ENCODE measurements around the gene PARVB. TPM values are rescaled to one million over a fixed set of nuclear protein-coding genes. Genes with fewer than 3 reads are reported as not detected.

PARVB gene
- total RNA-seq, 4 donors from 2014 or later = 120 to 201 (median 147) TPM

DNA sequence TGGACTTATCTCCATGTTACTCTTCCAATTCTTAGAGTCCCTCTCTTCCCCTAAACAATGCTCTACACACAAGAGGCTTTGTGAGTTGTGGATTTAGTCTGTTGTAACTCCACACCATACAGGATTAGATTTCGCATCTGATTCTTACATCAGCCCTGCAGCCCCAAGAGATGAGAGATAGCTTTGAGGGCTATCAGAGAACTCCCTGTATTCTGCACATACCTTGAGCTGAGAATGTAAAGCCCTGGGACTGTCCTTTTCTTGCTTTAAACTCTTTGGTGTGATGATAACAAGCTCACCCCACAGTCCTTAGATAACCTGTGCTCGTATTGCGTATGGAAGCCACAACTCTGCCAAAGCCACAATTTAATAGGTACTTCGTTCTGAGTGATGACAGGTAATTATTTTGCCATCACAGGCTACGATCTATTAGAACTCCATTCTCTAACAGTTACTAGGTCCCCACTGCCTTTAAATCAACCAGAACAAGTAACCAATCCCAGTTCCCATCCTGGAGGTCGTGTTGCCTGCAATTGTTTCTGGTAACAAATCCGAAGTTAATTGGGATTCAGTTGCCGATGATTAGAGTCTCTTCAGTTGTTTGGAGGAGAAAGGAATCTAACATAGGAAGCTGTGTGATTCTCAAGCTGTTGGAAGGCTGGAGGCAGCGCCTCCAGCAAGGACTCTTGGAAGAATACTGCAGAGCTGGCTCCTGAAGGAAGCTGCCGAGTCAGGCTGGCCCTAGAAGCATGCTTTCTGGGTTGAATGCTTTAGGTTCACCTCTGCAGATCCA lies 155.3 kb downstream of the PARVB start:
- ATAC-seq = no peak
- no peak overlapping the region for H3K4me3 ChIP-seq
- in situ Hi-C loops (cut with MboI; ENCODE audit: low sequenced_read_pairs in 4 of 4) (no loop called here), intact Hi-C loops (cut with DNase I; ENCODE audit: low total_unique reads) (loop anchor here (10.0 kb wide), 1 partner anchor 185 kb away; no protein-coding TSS in a partner anchor)
- no peaks in the 10 kb centered on the region for H3K4me1 ChIP-seq
- DNase-seq = no peak
- no peaks in the 10 kb centered on the region for H3K36me3 ChIP-seq
- no peak overlapping the region for H3K27ac ChIP-seq
- H3K9me3 ChIP-seq = no peaks in the 10 kb centered on the region
- no peak for TF ChIP-seq POLR2A (IDR thresholded peaks at IDR 0.05)
- TF ChIP-seq, protein P1, sequence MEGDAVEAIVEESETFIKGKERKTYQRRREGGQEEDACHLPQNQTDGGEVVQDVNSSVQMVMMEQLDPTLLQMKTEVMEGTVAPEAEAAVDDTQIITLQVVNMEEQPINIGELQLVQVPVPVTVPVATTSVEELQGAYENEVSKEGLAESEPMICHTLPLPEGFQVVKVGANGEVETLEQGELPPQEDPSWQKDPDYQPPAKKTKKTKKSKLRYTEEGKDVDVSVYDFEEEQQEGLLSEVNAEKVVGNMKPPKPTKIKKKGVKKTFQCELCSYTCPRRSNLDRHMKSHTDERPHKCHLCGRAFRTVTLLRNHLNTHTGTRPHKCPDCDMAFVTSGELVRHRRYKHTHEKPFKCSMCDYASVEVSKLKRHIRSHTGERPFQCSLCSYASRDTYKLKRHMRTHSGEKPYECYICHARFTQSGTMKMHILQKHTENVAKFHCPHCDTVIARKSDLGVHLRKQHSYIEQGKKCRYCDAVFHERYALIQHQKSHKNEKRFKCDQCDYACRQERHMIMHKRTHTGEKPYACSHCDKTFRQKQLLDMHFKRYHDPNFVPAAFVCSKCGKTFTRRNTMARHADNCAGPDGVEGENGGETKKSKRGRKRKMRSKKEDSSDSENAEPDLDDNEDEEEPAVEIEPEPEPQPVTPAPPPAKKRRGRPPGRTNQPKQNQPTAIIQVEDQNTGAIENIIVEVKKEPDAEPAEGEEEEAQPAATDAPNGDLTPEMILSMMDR (IDR thresholded peaks at IDR 0.05 in 4 of 5, conservative IDR thresholded peaks at IDR 0.05 in 1 of 5) = no peak
- peaks cover 15 to 21% (median 16%) of the 10 kb centered on the region in 3 donors for H3K27me3 ChIP-seq

DNA sequence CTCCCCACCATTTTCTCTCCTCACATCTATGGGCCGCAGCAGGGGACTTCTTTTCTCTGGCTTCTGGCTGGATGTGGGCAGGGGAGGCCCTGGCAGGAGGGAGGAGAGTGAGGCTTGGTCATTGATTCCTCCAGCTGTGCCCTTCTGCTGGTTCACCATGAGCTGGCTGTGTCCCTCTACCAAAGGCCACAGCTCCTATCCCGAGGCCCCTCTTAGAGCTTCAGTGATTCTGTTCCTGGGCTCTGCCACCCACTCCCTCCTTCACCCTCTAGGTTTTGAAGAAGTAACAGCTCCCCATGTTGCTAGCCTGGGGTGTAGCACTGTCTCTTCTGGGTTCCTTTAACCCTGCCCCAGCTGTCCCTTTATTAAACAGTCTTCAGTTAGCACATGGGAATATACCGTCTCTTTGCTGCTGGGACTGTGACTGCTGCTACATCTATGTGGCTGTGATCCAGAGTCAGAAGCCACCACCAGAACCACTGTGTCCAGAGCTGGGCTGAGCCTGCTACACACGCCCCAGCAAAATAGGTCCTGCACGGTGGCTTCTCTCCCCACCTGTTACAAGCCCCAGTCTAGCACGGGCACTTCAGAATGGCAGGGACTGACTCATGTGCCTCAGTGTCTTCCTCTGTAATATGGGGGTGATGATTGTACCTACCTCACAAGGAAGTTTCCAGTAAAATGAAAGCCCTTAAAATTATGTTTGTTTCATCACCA lies 156.0 kb downstream of the PARVB start:
- no peaks in the 10 kb centered on the region for H3K36me3 ChIP-seq
- in situ Hi-C loops (cut with MboI; ENCODE audit: low sequenced_read_pairs in 4 of 4) = no loop called here
- DNase-seq (no peak), ATAC-seq (no peak)
- peaks cover 15 to 21% (median 16%) of the 10 kb centered on the region in 3 donors for H3K27me3 ChIP-seq
- H3K9me3 ChIP-seq = no peaks in the 10 kb centered on the region
- no peak overlapping the region for H3K4me3 ChIP-seq
- intact Hi-C loops (cut with DNase I; ENCODE audit: low total_unique reads) = loop anchor here (10.0 kb wide), 1 partner anchor 185 kb away; no protein-coding TSS in a partner anchor
- no peaks in the 10 kb centered on the region for H3K4me1 ChIP-seq
- no peak overlapping the region for H3K27ac ChIP-seq
- TF ChIP-seq POLR2A (IDR thresholded peaks at IDR 0.05) = no peak
- TF ChIP-seq, protein P1 (IDR thresholded peaks at IDR 0.05 in 4 of 5, conservative IDR thresholded peaks at IDR 0.05 in 1 of 5) = no peak

DNA sequence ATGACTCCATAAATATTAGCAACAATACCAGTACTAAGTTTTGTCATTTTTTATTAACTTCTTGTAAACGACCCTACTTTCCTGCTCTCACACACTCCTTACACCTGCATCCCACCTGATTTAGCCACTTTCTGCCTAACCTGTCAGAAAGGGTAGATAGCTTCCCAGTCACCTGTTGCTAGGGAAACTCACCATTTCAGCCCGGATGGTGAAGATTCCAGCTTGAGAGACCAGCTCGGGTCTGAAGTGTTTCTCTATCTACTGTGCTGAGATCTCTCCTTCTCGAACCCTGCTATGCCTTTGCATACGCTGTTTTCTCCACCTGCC lies 156.6 kb downstream of the PARVB start, which contains the start of gene PARVG:
TSS of gene PARVG (plus strand) at position 220 of the 327 bp plus-strand sequence. CDS start 2,405 bp downstream, outside the sequence.
- no peaks in the 10 kb centered on the region for H3K36me3 ChIP-seq
- peak within 1 kb of the TSS in 1 of 4 donors; percentile 23 for H3K27ac ChIP-seq
- no peak for DNase-seq
- no peaks in the 10 kb centered on the region for H3K9me3 ChIP-seq
- H3K4me1 ChIP-seq = no peaks in the 10 kb centered on the region
- H3K4me3 ChIP-seq = peak within 1 kb of the TSS in 1 of 4 donors; percentile 34
- TF ChIP-seq, protein P1 (IDR thresholded peaks at IDR 0.05 in 4 of 5, conservative IDR thresholded peaks at IDR 0.05 in 1 of 5) = no peak
- no peak for TF ChIP-seq POLR2A (IDR thresholded peaks at IDR 0.05)
- intact Hi-C loops (cut with DNase I; ENCODE audit: low total_unique reads) (no loop called here), in situ Hi-C loops (cut with MboI; ENCODE audit: low sequenced_read_pairs in 4 of 4) (no loop called here)
- peaks cover 15 to 21% (median 16%) of the 10 kb centered on the region in 3 donors for H3K27me3 ChIP-seq
- ATAC-seq = no peak

DNA sequence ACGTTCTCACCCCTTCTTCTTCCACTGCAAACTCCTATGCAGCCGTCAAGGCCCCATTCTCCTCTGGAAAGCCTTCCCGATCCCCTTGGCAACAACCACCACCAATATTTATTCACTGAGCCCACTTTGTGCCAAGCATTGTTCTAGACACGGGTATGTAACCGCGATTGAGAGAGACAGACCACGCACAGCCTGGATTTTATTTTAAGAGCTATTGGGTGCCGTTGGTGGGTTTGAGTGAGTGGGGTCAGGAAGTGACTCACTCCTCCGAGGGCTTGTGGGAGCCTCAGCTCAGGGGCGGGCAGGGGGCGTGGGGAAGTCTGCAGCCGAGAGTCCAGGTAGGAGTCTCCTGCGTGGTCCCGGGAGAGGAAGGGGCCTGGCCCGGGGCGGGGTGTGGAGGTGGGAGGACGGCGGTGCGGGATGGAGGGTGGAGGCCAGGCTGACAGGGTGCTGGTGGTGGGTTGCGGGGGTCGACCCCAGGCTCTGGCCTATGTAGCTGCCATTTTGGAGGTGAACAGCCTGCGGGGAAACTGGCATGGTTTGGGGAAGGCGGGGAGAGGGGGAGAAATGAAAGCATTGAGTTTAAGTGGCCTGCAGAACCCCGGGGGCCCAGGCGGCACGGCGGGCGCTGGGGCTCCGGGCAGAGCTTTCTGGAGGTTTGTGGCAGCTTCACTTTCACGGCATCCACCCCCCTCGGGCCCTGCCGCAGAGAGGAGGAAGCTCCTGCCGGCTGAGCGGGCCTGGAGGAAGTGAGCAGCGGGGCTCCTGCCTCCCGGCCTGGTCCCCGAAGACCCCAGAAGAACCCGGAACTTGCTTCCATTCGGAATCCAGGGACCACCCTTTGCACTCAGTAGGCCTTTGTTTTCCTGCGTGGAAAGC lies 157.2 kb downstream of the PARVB start:
- Histone ChIP-seq H3K27ac (peak overlapping the region in 1 of 4 donors; percentile 23), H3K27me3 (peaks cover 15 to 21% (median 16%) of the 10 kb centered on the region in 3 donors), H3K4me3 (peak overlapping the region in 1 of 4 donors; percentile 34), H3K36me3 (no peaks in the 10 kb centered on the region), H3K4me1 (no peaks in the 10 kb centered on the region), H3K9me3 (no peaks in the 10 kb centered on the region)
- in situ Hi-C loops (cut with MboI; ENCODE audit: low sequenced_read_pairs in 4 of 4) (no loop called here), intact Hi-C loops (cut with DNase I; ENCODE audit: low total_unique reads) (no loop called here)
- TF ChIP-seq POLR2A (IDR thresholded peaks at IDR 0.05) = peak in 1 of 2 donors; percentile 7
- TF ChIP-seq, protein P1 (IDR thresholded peaks at IDR 0.05 in 4 of 5, conservative IDR thresholded peaks at IDR 0.05 in 1 of 5) = no peak
- ATAC-seq (no peak), DNase-seq (no peak)

Data from gastrocnemius medialis (tissue), 4 donors.